Neural cell (in vitro differentiated cells): Measurements from ENCODE around the gene ST6GAL1. TPM values are rescaled to one million over a fixed set of nuclear protein-coding genes. Genes with fewer than 3 reads are reported as not detected.

Experiments used
- H2AFZ ChIP-seq: fragments of 200-600, 300-800 bp; sonication (generic), shearing (Covaris generic); 2 replicates; pipeline ENCODE4 v1.6.0; 2014; ENCODE audit warnings: low read depth, mild to moderate bottlenecking, antibody characterized with exemption, low read length, moderate library complexity
- H3F3A ChIP-seq: fragments of 200-600 bp; shearing (Covaris generic); 2 replicates; pipeline ENCODE4 v1.6.1; 2016; ENCODE audit warnings: mild to moderate bottlenecking, moderate library complexity, mixed read lengths, antibody characterized with exemption, low read length; ENCODE audit not compliant: insufficient read depth, poor library complexity, severe bottlenecking
- H3K27ac ChIP-seq: fragments of 200-600, 300-800 bp; sonication (generic), shearing (Covaris generic); 2 replicates; pipeline ENCODE4 v1.5.1; 2014; ENCODE audit warnings: mild to moderate bottlenecking, low read length, moderate library complexity
- H3K27me3 ChIP-seq: fragments of 300-800, 200-600 bp; sonication (generic), shearing (Covaris generic); 2 replicates; pipeline ENCODE4 v1.6.0; 2014; ENCODE audit warnings: mild to moderate bottlenecking, low read depth, low read length, moderate library complexity; ENCODE audit not compliant: insufficient read depth
- H3K36me3 ChIP-seq: fragments of 300-800, 200-600 bp; sonication (generic), shearing (Covaris generic); 2 replicates; pipeline ENCODE4 v1.5.1; 2014; ENCODE audit warnings: mild to moderate bottlenecking, antibody characterized with exemption, low read length, moderate library complexity; ENCODE audit not compliant: insufficient read depth
- H3K4me2 ChIP-seq: fragments of 300-800, 200-600 bp; sonication (generic), shearing (Covaris generic); 2 replicates; pipeline ENCODE4 v1.6.0; 2014; ENCODE audit warnings: mild to moderate bottlenecking, low read length
- H3K4me3 ChIP-seq: fragments of 300-800, 200-600 bp; sonication (generic), shearing (Covaris generic); 2 replicates; pipeline ENCODE4 v1.5.1; 2014; ENCODE audit warnings: mild to moderate bottlenecking, low read length, moderate library complexity
- H3K79me2 ChIP-seq: fragments of 200-600 bp; shearing (Covaris generic); replicated peaks from 2 replicates; pipeline ENCODE4 v1.6.0; 2014; ENCODE audit warnings: mild to moderate bottlenecking, low read length, moderate library complexity; ENCODE audit not compliant: insufficient read depth
- H3K9ac ChIP-seq: fragments of 300-800, 200-600 bp; sonication (generic), shearing (Covaris generic); 2 replicates; pipeline ENCODE4 v1.6.1; 2016; ENCODE audit warnings: mild to moderate bottlenecking, low read length, mixed read lengths
- H3K9me2 ChIP-seq: fragments of 200-600 bp; shearing (Covaris generic); 2 replicates; pipeline ENCODE4 v1.6.1; 2016; ENCODE audit warnings: mild to moderate bottlenecking, low read length, mixed read lengths; ENCODE audit not compliant: insufficient read depth
- H3K9me3 ChIP-seq: fragments of 200-600, 300-800 bp; sonication (generic), shearing (Covaris generic); 2 replicates; pipeline ENCODE4 v1.6.1; 2016; ENCODE audit warnings: mild to moderate bottlenecking, mixed run types, low read length, moderate library complexity, mixed read lengths
- H4K20me1 ChIP-seq: fragments of 200-600 bp; shearing (Covaris generic); 2 replicates; pipeline ENCODE4 v1.6.1; 2016; ENCODE audit warnings: mild to moderate bottlenecking, mixed run types; ENCODE audit not compliant: insufficient read depth
- CTCF ChIP-seq: fragments of 450-650 bp; IDR thresholded peaks from 2 replicates; pipeline ENCODE4 v1.5.1; 2014; ENCODE audit warnings: antibody characterized with exemption, mild to moderate bottlenecking, moderate library complexity; ENCODE audit not compliant: poor library complexity, severe bottlenecking
- EP300 ChIP-seq: fragments of 450-650 bp; conservative IDR thresholded peaks from 2 replicates; pipeline ENCODE4 v1.6.1; 2014; ENCODE audit warnings: antibody characterized with exemption, mild to moderate bottlenecking, moderate library complexity; ENCODE audit not compliant: poor library complexity, severe bottlenecking
- EZH2 ChIP-seq: fragments of 200-600, 300-800 bp; shearing (Covaris generic), sonication (generic); IDR thresholded peaks from 2 replicates; pipeline ENCODE4 v1.6.1; 2014; ENCODE audit warnings: antibody characterized with exemption, low read length, borderline replicate concordance, mild to moderate bottlenecking; ENCODE audit not compliant: insufficient read depth, poor library complexity, severe bottlenecking
- MXI1 ChIP-seq: fragments of 450-650 bp; conservative IDR thresholded peaks from 2 replicates; pipeline ENCODE4 v1.6.1; 2014; ENCODE audit warnings: antibody characterized with exemption, mild to moderate bottlenecking; ENCODE audit not compliant: poor library complexity, severe bottlenecking
- POLR2AphosphoS5 ChIP-seq: IDR thresholded peaks from 2 replicates; pipeline ENCODE4 v1.6.1; 2012
- RAD21 ChIP-seq: fragments of 450-650 bp; conservative IDR thresholded peaks from 2 replicates; pipeline ENCODE4 v1.6.1; 2014; ENCODE audit warnings: antibody characterized with exemption, mild to moderate bottlenecking, moderate library complexity
- REST ChIP-seq: IDR thresholded peaks from 2 replicates; pipeline ENCODE4 v1.6.1; 2012; ENCODE audit warnings: borderline replicate concordance
- SMC3 ChIP-seq: fragments of 450-650 bp; conservative IDR thresholded peaks from 2 replicates; pipeline ENCODE4 v1.6.1; 2014; ENCODE audit warnings: antibody characterized with exemption, mild to moderate bottlenecking, moderate library complexity; ENCODE audit not compliant: poor library complexity
- TAF1 ChIP-seq: IDR thresholded peaks from 2 replicates; pipeline ENCODE4 v1.6.1; 2012; ENCODE audit warnings: low read depth
- polyA plus RNA-seq: library from polyadenylated mRNA; depleted of rRNA; stranded (reverse); fragments of >200 nt; gene quantifications from 2 replicates; pipeline ENCODE4 v1.2.3, GENCODE V29; 2014

The ST6GAL1 gene
- polyA plus RNA-seq, 1 donor from 2014 or later = 17.6 TPM

- no peaks in the 10 kb centered on the region for H4K20me1 ChIP-seq
- H2AFZ ChIP-seq = no peak overlapping the region
- H3K27me3 ChIP-seq = no peaks in the 10 kb centered on the region
- no peak overlapping the region for H3K9ac ChIP-seq
- H3K79me2 ChIP-seq = no peaks in the 10 kb centered on the region
- no peak overlapping the region for H3K4me2 ChIP-seq
- H3K27ac ChIP-seq = no peak overlapping the region
- H3K36me3 ChIP-seq = no peaks in the 10 kb centered on the region
- no peaks in the 10 kb centered on the region for H3F3A ChIP-seq
- no peaks in the 10 kb centered on the region for H3K9me2 ChIP-seq
- H3K4me3 ChIP-seq = no peak overlapping the region
- H3K9me3 ChIP-seq = no peaks in the 10 kb centered on the region
- no peak for TF ChIP-seq EZH2
- TF ChIP-seq MXI1 = no peak
- no peak for TF ChIP-seq SMC3
- TF ChIP-seq EP300 = no peak
- no peak for TF ChIP-seq TAF1
- TF ChIP-seq REST = no peak
- TF ChIP-seq POLR2AphosphoS5 = no peak
- TF ChIP-seq CTCF = no peak
- no peak for TF ChIP-seq RAD21
These were observed 44.5 kb downstream of the ST6GAL1 start for GRCh38 chr3:186974824-186975313.

- TF ChIP-seq EP300 (no peak), SMC3 (no peak), EZH2 (no peak), MXI1 (no peak), REST (no peak), POLR2AphosphoS5 (no peak)
- no peaks in the 10 kb centered on the region for H3K36me3 ChIP-seq
- H3K27ac ChIP-seq = no peak overlapping the region
These were observed 45.4 kb downstream of the ST6GAL1 start for GRCh38 chr3:186975726-186976125.

More at GRCh38 chr3:186975726-186976125, 45.4 kb downstream of the ST6GAL1 start:
- Histone ChIP-seq H3K9me2 (no peaks in the 10 kb centered on the region), H3K9me3 (no peaks in the 10 kb centered on the region), H3K4me3 (no peak overlapping the region), H3K27me3 (no peaks in the 10 kb centered on the region), H3K9ac (no peak overlapping the region), H3K79me2 (no peaks in the 10 kb centered on the region), H3K4me2 (no peak overlapping the region), H3F3A (no peaks in the 10 kb centered on the region), H4K20me1 (no peaks in the 10 kb centered on the region), H2AFZ (no peak overlapping the region)
